GM21737 (cell line): Measurements from ENCODE around the gene S100PBP.

Source experiments
- ATAC-seq: cut with Tn5 transposase; IDR thresholded peaks from one replicate; pipeline ENCODE4 v1.9.1; 2021; ENCODE audit warnings: mild to moderate bottlenecking, moderate library complexity; ENCODE audit not compliant: unreplicated experiment

S100PBP gene

DNA sequence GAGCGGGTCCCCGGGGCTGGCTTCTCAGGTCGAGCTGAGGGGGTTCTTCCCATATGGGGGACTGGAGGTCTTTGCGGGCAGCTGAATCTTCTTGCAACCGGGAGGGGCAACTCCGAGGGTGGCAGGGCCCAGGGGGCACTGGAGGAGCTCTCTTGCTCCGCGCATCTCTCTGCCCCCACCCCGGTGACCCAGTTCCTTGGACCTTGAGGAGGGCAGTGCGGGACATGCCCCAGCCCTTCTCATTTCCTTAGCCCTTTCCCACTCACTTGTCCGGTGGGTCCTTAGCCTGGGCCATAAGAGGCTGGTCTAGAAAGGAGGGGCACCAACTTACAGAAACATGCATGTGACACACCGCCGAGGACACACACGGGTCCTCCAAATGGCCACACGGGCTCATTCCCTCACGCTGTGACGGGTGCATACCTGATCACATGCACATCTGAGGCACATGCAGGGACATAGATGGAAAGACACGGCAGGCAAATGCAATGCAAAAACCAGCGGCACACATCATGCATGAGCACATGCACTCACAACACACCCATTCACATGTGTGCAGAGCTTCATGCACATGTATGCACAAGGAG is 69.5 kb downstream of the S100PBP start:
- ATAC-seq, result no peak

DNA sequence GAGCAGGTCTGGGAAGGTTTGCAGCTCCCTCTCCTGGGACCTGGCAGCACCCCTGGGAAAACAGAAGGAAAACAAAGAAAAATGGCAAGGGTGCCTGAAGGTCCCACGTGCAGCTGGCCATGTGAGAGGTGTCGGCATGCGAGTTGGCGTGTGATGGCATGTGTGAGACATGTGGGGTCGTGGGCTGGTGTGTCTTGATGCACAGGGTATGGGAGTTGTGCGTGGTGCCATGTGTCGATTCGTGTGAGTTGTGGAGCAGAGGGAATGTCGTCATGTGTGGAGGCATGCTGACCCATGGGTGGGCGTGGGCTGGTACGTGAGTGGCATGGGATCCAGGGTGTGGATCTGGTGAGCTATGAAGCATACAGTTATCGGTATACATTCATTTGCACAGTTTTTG is 70.2 kb downstream of the S100PBP start:
- no peak for ATAC-seq

DNA sequence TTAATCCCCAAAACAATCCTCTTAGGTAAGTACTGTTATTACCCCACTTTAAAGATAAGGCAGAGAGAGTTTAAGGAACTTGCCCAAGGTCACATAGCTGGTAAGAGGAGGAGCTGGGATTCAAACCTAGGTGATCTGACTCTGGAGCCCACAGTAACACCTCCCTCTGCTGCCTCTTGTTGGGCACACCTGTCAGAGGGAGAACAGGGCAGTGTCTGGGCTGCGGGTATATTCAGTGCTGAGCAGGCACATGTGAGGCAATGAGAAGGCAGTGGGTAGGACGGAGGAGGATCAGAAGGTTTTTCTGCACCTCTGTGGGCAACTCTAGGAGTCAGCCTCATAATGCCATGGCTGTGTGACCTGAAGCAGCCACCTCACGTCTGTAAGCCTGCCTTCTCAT is 70.7 kb downstream of the S100PBP start:
- no peak for ATAC-seq

DNA sequence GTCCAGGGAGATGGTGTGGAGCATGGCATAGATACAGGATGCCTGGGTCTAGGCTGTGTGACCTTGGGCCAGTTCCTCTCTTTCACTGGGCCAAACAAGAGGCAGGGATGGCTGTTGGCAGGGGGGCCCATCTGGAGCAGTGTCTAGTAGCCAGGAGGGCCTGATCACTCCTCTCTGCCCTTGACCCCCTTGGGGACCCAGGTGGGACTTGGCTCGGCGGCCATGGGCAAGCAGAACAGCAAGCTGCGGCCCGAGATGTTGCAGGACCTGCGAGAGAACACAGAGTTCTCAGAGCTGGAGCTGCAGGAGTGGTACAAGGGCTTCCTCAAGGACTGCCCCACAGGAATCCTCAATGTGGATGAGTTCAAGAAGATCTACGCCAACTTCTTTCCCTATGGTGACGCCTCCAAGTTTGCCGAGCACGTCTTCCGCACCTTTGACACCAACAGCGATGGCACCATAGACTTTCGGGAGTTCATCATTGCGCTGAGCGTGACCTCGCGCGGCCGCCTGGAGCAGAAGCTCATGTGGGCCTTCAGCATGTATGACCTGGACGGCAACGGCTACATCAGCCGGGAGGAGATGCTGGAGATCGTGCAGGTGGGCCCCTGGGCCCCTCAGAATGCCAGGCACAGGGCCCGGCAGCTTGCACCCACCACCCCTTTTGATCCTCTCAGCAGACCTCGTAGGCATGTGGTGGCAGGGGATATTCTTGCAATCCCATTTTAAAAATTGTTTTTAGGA is 71.4 kb downstream of the S100PBP start:
- no peak for ATAC-seq

DNA sequence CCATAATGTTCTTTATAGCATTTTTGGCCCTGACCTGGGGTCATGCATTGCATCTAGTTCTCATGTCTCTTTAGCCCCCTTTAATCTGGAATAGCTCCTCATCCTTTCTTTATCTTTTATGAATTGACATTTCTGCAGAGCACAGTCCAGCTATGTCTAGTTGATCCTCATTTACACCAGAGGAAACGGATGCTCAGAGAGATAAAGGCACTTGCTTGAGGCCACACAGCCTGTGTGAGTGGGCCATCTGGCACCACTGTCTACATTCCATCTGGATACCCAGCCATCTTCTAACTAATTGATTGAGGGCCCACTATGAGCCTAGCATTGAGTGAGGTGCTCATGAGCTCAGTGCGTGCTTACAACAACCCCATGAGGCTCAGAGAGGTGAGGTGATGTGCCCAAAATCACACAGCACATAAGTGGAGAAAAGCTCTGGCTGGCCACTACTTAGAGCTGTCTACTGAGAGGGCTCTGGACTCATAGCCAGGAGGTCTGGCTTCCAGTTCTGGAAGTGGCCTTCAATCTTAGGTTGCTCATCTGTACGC is 72.4 kb downstream of the S100PBP start:
- ATAC-seq, result no peak

DNA sequence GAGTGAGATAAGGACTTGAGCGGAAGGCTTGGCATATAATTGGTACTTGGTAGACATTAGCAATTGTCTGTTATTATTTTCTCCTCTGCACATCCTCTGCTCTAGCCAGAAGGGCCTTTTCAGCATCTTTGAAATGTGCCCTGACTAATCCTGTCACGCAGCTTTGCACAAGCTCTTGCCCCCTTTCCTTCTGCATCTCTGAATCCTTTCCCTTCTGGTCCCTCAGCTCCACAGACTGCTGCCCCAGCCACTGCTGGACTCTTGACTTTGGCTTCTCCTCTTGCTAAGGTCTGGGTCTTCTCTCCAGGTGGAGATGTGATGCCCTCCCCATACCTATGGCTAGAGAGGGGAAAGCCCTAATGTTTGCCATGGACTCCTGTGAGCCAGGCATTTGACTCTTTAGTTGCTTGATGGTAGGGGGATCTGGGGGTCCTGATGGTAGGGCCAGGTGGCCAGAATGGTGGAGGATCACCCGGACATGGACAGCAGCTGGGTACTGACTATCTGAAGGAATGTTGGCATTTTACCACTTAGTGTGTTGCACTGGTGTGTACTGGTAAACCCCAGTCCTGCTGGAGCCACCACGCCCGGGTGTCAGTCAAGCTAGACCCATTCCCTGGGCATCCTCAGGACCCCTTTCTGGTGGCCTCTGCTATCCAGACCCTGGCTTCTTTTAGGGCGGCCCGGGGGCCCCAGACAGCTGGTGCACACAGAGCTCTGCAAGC is 73.2 kb downstream of the S100PBP start:
- no peak for ATAC-seq

DNA sequence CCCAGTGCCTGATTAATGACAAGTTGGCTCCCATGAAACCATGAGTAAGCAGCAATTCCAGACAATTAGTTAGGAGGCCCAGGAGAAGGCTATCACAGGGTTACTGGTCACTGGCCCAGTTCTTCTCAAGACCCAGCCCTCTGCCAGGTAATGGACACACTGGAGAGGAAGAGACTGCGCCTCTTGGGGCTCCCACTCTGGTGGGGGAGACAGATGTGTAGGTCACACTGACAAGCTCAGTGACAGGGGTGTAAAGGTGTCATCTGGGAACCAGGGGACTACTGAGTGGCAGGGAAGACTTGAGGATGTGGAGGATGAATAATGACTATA is 73.8 kb downstream of the S100PBP start:
- ATAC-seq, result no peak

DNA sequence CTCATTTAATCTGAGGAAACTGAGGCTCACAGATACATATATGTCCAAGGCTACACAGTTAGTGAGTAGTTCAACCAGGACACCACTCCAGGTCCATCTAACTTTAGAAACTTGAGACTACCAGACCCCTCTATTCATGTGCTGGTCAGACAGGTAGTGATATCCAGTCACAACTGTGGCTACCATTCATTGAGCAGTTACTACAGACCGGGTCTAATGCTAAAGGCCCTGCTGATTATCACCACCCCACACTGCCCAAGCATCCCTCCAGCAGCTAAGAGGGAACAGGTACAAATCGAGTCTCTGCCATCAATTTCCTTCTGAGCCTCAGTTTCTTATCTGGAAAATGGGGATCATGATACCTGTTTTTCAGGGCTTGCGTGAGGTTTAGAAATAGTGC is 74.2 kb downstream of the S100PBP start:
- no peak for ATAC-seq

DNA sequence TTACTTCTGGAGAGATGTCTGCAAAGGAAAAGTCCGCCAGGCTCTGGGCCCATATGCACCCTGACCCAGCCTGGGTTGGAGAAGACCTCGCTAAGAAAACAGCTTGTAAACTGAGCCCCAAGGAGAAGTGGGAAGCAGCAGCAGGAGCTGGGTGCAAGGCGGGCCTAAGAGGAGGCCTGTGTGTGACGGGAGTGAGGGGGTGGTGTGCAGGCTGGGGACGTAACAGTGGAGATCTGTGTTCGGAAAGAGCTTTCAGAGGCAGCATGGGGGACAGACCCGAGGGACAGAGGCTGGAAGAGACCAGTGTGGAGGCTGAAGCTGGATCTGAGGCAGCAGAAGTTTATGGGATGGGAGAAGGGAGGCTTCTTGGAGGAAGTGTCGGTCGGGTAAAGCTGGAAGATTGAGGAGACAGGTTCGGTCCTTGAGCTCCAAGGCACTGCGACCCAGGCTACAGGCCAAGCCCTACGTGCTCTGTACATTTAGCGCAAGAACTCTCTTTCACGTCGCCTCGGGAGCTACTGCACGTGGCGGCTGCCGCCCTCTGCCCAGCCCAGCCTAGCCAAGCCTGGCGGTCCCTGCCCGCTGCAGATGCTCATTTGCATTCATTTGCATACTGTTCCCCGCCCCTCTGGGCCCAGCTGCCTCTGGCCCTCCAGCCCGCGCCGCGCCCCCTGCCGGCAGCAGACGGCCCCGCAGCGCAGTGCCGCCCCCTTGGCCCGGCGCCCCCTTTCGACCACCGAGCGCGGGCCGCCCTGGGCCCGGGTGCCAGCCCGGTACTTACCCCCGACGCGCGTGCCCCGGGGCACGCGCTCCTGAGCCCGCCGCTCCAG is 75.1 kb downstream of the S100PBP start:
- no peak for ATAC-seq

DNA sequence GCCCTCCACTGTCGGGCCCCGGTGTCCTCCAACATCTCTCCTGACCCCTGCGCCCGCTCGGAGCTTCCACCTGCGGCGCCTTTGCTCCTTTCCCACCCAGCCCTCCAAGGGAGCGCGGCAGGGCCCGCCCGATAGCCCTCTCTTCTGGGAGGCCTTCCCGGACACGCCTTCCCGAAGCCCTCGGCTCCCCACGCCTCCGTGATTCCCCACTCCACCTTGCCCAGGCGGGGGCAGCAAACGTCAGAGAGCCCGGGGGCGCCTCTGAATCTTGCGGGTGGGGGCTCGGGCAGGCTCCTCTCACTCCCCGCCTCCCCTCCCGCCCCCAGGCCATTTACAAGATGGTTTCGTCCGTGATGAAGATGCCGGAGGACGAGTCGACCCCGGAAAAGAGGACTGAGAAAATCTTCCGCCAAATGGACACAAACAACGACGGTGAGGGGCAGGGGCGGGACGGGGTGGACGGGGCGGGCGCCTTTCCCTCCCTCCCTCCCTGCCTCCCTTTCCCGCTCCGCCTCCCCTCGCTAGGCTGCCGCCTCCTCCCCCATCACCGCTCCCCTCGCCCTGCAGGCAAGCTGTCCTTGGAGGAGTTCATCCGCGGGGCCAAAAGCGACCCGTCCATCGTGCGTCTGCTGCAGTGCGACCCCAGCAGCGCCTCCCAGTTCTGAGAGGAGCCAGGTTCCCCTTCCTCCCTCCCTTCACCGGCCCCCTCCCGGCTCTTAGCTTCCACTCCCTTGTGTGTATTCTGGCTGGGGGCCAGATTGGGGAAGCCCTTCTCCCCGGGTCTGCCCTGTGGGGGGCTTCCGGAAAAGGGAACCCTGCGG is 76.0 kb downstream of the S100PBP start:
- no peak for ATAC-seq

DNA sequence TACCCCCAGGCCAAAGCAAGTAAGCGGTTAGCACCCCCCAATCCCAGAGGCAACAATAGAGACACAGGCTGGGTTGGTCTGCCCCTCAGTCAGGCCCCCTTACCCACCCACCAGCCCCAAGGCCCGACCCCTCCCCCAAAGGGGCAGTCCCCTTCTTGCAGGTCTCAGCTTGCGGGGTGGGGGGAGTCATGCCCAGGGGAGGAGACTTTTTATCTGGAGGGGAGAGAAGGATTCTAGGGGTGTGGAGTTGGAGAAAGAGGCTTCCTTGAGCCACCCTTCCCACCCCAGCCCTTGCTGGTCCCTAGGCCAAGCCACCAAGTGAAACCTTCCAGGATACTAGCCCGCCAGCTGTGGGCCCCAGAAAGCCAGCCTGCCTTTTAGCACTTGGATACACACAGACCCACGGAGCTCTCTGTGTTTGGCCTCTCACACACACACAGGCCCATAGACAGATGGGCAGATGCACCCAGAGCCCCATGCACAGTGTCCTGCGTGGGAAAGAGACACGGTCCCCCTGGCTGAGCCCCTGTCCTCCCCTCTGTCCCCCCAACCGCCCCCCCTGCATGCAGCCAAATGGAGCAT is 76.7 kb downstream of the S100PBP start:
- ATAC-seq, result no peak

DNA sequence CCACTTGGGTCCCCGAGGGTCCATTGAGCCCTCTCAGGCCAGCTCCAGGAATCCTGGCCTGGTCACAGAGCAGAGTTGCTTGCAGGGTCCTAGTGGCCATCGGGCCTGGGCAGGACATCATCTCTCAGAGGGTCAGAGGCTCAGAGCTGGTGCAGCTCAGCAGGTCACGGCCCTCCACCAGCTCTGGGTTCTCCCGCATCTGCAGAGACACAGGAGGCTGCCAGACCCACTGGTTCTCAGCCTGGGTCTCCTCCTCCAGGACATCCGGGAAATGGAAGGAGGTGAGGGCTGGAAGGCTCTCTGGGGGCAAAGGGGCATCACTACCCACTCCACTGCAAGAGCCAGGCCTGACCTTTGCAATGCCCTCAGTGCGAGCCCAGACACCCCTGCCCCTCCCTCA is 77.2 kb downstream of the S100PBP start:
- no peak for ATAC-seq

DNA sequence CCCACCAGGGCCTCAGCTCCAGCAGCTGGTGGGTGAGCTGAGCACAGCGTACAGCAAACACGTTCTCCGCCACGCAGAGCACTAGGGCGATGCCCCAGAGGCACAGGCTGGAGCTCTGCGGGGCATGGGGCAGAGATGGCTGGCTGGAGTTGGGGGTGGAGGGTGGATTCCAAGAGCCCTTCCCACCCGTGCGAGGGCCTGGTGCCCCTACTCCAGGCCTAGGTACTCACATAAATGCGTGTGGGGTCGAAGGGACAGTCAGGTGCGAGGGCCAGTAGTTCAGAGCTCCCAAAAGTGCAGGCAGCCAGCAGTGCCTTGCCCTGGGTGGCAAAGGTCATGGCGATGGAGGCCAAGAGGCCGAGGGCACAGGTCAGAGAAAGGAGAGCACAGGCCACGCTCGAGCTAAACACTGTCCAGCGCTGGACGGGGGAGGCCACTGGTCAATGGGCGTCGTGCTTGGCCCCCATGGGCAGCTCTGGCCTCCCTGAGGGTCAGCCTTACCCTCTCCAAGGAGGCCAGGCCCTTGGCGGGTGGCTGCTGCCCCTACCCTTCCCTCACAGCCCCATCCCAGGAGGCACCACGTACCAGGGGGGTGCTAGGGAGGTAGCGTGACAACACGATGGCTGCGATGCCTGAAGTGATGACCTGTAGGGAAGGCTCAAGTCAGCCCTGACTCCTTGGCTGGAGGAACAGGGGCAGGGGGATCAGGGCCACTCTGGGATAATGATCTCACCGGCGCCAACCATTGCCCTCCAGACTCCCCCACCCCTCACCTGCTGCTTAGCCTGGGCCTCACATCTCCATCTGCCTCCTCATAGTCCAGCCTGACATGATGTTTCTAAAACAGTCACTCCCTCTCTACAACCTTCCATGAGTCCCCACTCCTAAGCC is 78.1 kb downstream of the S100PBP start:
- no peak for ATAC-seq

DNA sequence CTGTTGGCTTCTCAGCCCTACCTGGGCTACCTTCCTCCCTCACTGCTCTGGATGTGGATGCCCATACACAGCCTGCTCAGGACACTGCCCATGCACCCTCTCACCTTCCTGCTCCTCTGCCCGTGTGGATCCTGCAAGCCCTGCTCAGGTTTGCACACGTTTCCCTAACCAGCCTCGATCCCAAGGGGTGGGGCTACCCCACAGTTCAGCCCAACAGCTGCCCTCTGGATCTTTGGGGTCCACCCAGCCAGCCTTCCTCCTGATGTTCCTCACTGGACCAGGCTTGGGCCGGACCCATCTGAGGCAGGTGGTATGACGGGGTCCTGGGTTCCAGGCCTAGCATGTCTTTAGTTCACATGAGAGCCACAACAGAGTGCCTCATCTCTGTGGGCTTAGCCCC is 79.0 kb downstream of the S100PBP start:
- ATAC-seq, result no peak

DNA sequence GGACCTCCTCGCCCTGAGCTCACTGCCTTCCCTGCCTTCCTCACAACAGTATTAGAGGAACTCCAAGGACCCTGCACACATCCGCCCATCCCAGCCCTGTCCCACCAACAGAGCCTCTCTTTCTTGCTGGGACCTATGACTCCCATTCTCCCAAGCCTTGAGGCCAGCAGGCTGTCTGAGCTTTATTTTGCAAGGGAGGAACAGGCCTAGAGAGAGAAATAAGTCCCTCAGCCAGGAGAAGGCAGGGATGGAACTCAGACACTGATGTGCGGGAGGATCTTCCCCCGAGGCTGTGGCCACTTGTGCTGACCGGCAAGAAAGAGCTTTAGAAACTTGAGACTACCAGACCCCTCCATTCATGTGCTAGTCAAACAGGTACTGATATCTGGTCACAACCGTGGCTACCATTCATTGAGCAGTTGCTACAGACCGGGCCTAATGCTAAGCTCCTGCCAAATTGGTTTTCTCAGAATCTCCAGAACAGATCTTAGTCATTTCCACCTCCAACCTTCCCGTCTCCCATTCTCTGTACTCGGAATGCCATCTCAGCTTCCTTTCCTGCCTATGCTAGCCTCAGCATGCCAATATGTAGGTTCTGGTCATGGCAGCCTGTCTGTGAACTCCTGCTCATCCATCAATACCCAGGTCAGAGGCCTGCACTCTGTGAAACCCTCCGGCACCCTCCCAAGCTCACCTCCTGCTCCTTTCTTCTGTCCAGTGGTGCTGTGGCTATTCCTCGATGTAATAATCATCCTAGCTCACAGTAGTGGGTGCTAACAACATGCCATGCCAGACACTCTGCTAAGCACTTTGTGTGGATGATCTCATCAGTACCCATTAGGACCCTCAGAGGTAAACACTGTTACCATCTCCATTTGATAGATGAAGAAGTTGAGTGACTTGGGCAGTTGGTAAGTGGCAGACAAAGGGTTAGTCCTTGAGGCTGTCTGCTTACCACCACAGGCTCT is 79.9 kb downstream of the S100PBP start:
- ATAC-seq, result no peak

DNA sequence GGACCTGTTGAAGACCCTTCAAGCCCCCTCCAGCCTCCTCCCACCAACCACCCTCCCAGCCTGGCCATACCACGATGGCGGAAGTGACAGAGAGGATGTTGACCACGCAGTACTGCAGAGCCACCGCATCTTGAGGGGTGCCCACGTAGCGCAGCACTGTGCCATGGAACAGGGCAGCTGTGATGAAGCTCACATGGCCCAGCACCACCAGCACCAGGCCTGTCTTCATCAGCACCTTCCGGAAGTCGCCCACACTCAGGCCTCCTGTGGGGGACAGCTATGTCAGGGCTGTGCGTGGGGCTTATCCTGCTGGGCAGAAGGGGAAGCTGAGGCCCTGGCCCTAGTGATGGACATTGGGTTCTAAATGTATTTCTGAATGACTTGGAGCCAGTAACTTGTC is 80.6 kb downstream of the S100PBP start:
- ATAC-seq, result no peak

DNA sequence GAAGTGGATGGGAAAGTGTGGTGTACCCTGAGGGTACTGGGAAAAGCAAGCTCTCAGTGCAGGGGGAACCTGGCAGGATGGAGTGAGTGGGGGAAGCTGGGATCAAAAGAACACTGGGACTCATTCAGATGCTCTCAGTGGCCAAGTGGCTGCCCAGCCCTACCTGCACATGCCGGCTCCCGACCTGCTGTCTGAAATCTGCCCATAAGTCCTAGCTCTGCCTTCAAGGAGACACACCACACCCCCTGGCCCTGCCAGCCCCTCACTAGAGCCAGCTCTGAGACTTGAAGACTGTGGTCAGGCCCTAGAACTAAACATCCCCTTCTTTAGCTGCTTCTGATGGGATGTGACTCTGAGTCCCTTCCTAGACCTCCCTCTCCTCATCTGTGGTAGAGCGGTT is 81.5 kb downstream of the S100PBP start:
- ATAC-seq, result no peak
